Measurements from ENCODE around the gene FYCO1. TPM values are rescaled to one million over a fixed set of nuclear protein-coding genes. Genes with fewer than 3 reads are reported as not detected.

Gene FYCO1
- total RNA-seq, 1 donor from 2014 or later = 31.8 TPM

DNA sequence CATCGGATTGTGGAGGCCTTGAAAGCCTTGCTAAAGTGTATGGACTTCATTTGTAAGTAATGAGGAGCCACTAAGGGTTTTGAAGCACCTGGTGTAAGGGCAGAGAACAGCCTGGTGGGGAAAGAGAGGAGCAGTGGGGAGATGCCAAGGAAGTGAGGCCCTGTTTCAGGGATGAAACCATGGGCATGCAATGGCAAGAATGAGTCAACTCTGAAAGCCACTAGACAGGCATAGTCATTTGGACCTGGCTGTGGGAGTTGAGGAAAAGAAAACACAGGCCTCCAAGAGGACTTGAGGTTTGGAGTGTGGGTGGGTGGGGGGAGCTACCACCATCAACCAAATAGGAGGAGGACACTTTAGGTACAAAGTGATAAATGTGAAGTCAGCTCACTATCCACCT lies 24.1 kb upstream of the FYCO1 start:
- H3K27me3 Mint-ChIP-seq (ENCODE audit: unreplicated experiment) = peaks cover 34% of the 10 kb centered on the region
- no peak overlapping the region for H3K27ac Mint-ChIP-seq (ENCODE audit: unreplicated experiment)
- TF ChIP-seq, protein P1, sequence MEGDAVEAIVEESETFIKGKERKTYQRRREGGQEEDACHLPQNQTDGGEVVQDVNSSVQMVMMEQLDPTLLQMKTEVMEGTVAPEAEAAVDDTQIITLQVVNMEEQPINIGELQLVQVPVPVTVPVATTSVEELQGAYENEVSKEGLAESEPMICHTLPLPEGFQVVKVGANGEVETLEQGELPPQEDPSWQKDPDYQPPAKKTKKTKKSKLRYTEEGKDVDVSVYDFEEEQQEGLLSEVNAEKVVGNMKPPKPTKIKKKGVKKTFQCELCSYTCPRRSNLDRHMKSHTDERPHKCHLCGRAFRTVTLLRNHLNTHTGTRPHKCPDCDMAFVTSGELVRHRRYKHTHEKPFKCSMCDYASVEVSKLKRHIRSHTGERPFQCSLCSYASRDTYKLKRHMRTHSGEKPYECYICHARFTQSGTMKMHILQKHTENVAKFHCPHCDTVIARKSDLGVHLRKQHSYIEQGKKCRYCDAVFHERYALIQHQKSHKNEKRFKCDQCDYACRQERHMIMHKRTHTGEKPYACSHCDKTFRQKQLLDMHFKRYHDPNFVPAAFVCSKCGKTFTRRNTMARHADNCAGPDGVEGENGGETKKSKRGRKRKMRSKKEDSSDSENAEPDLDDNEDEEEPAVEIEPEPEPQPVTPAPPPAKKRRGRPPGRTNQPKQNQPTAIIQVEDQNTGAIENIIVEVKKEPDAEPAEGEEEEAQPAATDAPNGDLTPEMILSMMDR (IDR thresholded peaks at IDR 0.05) = no peak
- no peaks in the 10 kb centered on the region for H3K4me1 Mint-ChIP-seq (ENCODE audit: unreplicated experiment)
- H3K9me3 Mint-ChIP-seq (ENCODE audit: unreplicated experiment) = no peaks in the 10 kb centered on the region
- peak; percentile 30 for DNase-seq (ENCODE audit: extremely low spot score, unreplicated experiment)
- H3K36me3 Mint-ChIP-seq (ENCODE audit: unreplicated experiment) = no peaks in the 10 kb centered on the region
- H3K4me3 Mint-ChIP-seq (ENCODE audit: unreplicated experiment) = no peak overlapping the region

DNA sequence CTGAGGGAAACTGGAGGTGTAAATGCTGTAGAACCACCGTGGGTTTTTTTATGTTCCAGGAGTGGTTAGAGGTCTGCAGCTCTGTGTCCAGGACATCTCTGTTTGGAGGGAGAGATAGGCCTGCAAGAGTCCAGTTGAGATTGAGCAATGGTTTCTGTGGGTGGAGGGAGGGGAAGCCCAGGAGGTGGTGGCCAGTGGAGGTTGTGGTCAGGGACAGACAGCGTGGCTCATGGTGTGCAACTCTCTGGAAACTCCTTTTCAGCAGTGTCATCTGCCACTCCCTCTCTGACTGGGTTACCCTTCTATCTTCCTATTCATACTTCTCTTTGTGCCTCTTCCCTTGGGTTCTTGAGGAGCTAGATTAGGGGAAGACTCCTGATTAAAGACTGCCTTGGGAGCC lies 22.1 kb upstream of the FYCO1 start:
- peak; percentile 34 for DNase-seq (ENCODE audit: extremely low spot score, unreplicated experiment)
- no peak overlapping the region for H3K4me3 Mint-ChIP-seq (ENCODE audit: unreplicated experiment)
- TF ChIP-seq, protein P1 (IDR thresholded peaks at IDR 0.05) = no peak

DNA sequence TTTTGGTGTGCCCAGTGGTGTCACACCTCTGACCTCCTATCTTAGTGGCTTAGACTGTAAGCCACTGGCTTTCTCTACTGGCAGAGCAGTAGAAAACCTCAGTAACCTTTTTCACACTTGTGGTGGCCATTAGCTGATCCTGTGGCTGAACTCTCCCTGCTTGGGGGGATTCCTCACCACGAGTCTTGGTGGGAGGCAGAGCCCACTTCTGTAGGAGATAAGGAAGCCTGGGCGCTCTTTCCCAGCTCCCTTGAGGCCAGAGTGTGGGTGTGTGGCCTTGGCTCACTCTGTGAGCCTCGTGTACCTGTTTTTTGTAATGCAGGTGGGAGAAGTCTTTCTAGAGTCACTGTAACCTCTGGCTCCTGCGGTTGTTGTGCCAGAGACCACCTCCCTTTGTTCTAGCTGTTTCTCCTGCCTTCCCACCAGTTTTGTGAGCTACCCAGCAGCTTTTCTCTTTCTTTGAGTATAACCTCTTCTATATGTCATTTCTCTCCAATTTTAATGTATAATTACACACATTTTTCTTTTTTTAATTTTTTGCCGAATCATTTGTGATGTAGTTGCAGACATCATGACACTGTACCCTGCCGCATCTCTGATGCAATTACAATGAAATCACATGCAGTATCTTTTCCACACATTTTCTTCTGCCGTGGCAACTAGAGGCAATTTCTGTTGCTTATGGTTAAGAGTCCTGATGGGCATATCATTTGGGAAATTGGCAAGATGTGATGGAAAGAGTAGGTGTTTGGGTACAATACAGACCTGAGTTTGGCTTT lies 17.9 kb upstream of the FYCO1 start:
- no peaks in the 10 kb centered on the region for H3K4me1 Mint-ChIP-seq (ENCODE audit: unreplicated experiment)
- no peak overlapping the region for H3K27ac Mint-ChIP-seq (ENCODE audit: unreplicated experiment)
- DNase-seq (ENCODE audit: extremely low spot score, unreplicated experiment) = peak; percentile 32
- no peaks in the 10 kb centered on the region for H3K9me3 Mint-ChIP-seq (ENCODE audit: unreplicated experiment)
- no peaks in the 10 kb centered on the region for H3K36me3 Mint-ChIP-seq (ENCODE audit: unreplicated experiment)
- no peak overlapping the region for H3K4me3 Mint-ChIP-seq (ENCODE audit: unreplicated experiment)
- peaks cover 31% of the 10 kb centered on the region for H3K27me3 Mint-ChIP-seq (ENCODE audit: unreplicated experiment)
- TF ChIP-seq, protein P1 (IDR thresholded peaks at IDR 0.05) = no peak

More for the DNA sequence above, 22.1 kb upstream of the FYCO1 start:
- Mint-ChIP-seq H3K27me3 (ENCODE audit: unreplicated experiment) (peaks cover 27% of the 10 kb centered on the region), H3K9me3 (ENCODE audit: unreplicated experiment) (no peaks in the 10 kb centered on the region), H3K4me1 (ENCODE audit: unreplicated experiment) (no peaks in the 10 kb centered on the region), H3K36me3 (ENCODE audit: unreplicated experiment) (no peaks in the 10 kb centered on the region), H3K27ac (ENCODE audit: unreplicated experiment) (no peak overlapping the region)

DNA sequence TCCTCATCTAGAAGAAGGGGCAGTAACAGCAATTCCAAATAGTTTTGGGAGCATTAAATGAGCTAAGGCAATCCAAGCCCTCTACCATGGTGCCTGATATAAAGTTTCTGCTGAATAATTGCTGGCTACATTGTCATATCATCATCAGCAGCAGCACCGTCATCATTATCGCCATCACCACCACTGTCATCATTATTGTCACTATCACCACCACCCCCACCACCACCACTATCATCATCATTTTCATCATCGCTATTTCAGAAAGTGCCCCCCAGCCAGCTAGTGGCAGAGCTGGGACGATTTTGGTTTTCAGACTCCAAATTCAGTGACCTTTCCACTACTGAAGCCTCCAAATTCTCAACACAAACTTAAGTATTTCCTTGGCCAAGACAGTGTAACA lies 16.6 kb upstream of the FYCO1 start:
- Mint-ChIP-seq H3K27me3 (ENCODE audit: unreplicated experiment) (peaks cover 32% of the 10 kb centered on the region), H3K4me3 (ENCODE audit: unreplicated experiment) (no peak overlapping the region), H3K4me1 (ENCODE audit: unreplicated experiment) (no peaks in the 10 kb centered on the region), H3K9me3 (ENCODE audit: unreplicated experiment) (no peaks in the 10 kb centered on the region), H3K27ac (ENCODE audit: unreplicated experiment) (no peak overlapping the region), H3K36me3 (ENCODE audit: unreplicated experiment) (no peaks in the 10 kb centered on the region)
- DNase-seq (ENCODE audit: extremely low spot score, unreplicated experiment) = peak; percentile 8
- TF ChIP-seq, protein P1 (IDR thresholded peaks at IDR 0.05) = no peak

DNA sequence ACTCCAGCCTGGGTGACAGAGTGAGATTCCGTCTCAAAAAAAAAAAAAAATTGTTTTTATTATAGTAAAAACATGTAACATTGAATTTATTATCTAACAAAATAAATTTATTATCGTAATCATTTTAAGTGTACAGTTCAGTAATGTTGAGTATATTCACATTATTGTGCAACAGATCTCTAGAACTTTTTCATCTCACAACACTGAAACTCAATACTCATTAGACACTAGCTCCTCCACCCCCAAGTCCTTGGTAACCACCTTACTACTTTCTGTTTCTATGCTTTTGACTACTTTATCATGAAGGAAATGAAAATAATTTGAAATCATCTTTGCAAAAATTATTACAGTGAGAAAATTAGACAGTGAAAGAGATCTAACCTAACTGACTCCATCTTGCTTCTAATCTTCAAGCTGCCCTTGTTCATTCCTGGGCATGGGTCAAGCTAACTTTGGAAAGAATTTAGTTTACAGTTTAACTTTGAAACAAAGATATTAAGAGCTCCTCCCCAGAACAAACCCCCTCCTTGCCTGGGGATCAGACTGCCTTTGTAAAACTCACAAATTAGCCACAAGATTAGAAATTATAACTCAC lies 15.0 kb upstream of the FYCO1 start:
- Mint-ChIP-seq H3K27ac (ENCODE audit: unreplicated experiment) (no peak overlapping the region), H3K4me3 (ENCODE audit: unreplicated experiment) (no peak overlapping the region), H3K4me1 (ENCODE audit: unreplicated experiment) (peaks cover 4% of the 10 kb centered on the region), H3K36me3 (ENCODE audit: unreplicated experiment) (no peaks in the 10 kb centered on the region), H3K9me3 (ENCODE audit: unreplicated experiment) (no peaks in the 10 kb centered on the region), H3K27me3 (ENCODE audit: unreplicated experiment) (peaks cover 30% of the 10 kb centered on the region)
- TF ChIP-seq, protein P1 (IDR thresholded peaks at IDR 0.05) = no peak
- no peak for DNase-seq (ENCODE audit: extremely low spot score, unreplicated experiment)
